OCI-LY3 (cell line): ENCODE results near the gene CLEC2L.
A peak's percentile ranks its signal among the peaks of the same experiment; 100 is the strongest.

ENCODE experiments used
- H2AFZ ChIP-seq: fragments of 200-600, 300-600 bp; shearing (Covaris generic); 2 replicates; pipeline ENCODE4 v1.6.0; 2014; ENCODE audit warnings: antibody characterized with exemption, low read depth, low read length
- H3K27ac ChIP-seq: fragments of 200-600, 300-600 bp; sonication (generic); 2 replicates; pipeline ENCODE4 v1.5.1; 2014; ENCODE audit warnings: mild to moderate bottlenecking, low read length, moderate library complexity, mixed read lengths
- H3K27me3 ChIP-seq: fragments of 200-600, 300-600 bp; sonication (generic); 2 replicates; pipeline ENCODE4 v1.6.1; 2014; ENCODE audit warnings: low read depth, low read length, mixed read lengths
- H3K36me3 ChIP-seq: fragments of 200-600, 300-600 bp; sonication (generic); replicated peaks from 2 replicates; pipeline ENCODE3; 2014; ENCODE audit warnings: low read depth, low read length, mixed read lengths
- H3K4me1 ChIP-seq: fragments of 300-600, 200-600 bp; sonication (generic); 2 replicates; pipeline ENCODE4 v1.6.1; 2014; ENCODE audit warnings: low read length, mixed read lengths
- H3K4me2 ChIP-seq: fragments of 200-600, 300-600 bp; sonication (generic); 2 replicates; pipeline ENCODE4 v1.6.1; 2014; ENCODE audit warnings: low read length, mixed read lengths
- H3K4me3 ChIP-seq: fragments of 300-600, 200-600 bp; sonication (generic); 2 replicates; pipeline ENCODE4 v1.5.1; 2014; ENCODE audit warnings: antibody characterized with exemption, mild to moderate bottlenecking, low read length, moderate library complexity
- H3K79me2 ChIP-seq: fragments of 300-600, 200-600 bp; shearing (Covaris generic); 2 replicates; pipeline ENCODE4 v1.6.1; 2014; ENCODE audit warnings: mild to moderate bottlenecking, low read length, mixed read lengths
- H3K9ac ChIP-seq: fragments of 300-600, 200-600 bp; shearing (Covaris generic); 2 replicates; pipeline ENCODE4 v1.6.0; 2014; ENCODE audit warnings: mild to moderate bottlenecking, low read length, moderate library complexity
- H3K9me3 ChIP-seq: fragments of 200-600, 300-600 bp; shearing (Covaris generic); 2 replicates; pipeline ENCODE4 v1.6.1; 2014; ENCODE audit warnings: low read length, mixed read lengths; ENCODE audit not compliant: insufficient read depth
- H4K20me1 ChIP-seq: fragments of 200-600, 300-600 bp; sonication (generic); 2 replicates; pipeline ENCODE4 v1.6.1; 2016; ENCODE audit warnings: low read length, mixed read lengths; ENCODE audit not compliant: insufficient read depth
- EZH2phosphoT487 ChIP-seq: fragments of 200-600 bp; shearing (Covaris generic); IDR thresholded peaks from 2 replicates; pipeline ENCODE4 v1.6.1; 2018; ENCODE audit warnings: antibody characterized with exemption, mixed run types, low read depth
- TF ChIP-seq, protein P1 (sequence below): fragments of 200-600, 300-600 bp; sonication (generic); IDR thresholded peaks from 2 replicates; pipeline ENCODE4 v1.5.1; 2014; ENCODE audit warnings: antibody characterized with exemption, low read length, low read depth

CLEC2L gene

DNA sequence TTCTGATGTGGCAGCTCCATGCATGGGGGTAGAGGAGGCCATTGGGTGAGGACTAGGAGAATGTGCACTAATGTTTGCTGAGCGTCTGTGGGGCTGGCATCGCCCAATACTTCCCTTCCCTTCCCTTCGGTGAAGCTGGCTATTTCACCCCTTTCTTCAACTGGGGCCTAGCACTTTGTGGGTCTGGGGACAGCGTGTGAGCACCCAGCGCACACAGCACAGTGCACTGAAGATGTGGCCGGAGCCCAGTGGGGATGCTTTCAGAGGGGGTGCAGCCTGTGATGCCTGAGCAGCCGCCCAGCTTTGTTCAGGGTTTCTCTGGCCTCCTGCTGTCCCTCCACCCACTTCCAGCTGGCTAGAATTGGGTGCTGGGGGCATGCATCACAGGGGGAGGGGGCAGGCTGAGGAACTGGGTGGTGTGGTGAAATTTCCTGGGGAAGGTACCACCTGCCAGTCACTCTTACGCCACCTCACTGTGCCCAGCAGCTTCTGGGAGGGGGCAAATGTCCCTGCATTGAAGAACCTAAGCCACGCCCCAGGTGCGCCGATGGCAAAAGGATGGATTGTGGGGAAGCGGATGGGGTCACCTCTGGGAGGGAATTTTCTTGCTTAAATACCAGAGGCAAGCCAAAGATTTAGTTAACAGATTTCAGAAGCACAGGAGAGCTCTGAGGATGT, 45.5 kb downstream of the CLEC2L start:
- Histone ChIP-seq H3K36me3 (no peaks in the 10 kb centered on the region), H2AFZ (no peak overlapping the region), H3K4me1 (no peaks in the 10 kb centered on the region), H3K79me2 (no peaks in the 10 kb centered on the region), H3K9ac (no peak overlapping the region), H4K20me1 (no peaks in the 10 kb centered on the region), H3K27me3 (peaks cover 8% of the 10 kb centered on the region; the same call in 1 of the 2 replicates), H3K27ac (no peak overlapping the region), H3K9me3 (no peaks in the 10 kb centered on the region), H3K4me2 (no peak overlapping the region), H3K4me3 (no peak overlapping the region)
- TF ChIP-seq, protein P1, sequence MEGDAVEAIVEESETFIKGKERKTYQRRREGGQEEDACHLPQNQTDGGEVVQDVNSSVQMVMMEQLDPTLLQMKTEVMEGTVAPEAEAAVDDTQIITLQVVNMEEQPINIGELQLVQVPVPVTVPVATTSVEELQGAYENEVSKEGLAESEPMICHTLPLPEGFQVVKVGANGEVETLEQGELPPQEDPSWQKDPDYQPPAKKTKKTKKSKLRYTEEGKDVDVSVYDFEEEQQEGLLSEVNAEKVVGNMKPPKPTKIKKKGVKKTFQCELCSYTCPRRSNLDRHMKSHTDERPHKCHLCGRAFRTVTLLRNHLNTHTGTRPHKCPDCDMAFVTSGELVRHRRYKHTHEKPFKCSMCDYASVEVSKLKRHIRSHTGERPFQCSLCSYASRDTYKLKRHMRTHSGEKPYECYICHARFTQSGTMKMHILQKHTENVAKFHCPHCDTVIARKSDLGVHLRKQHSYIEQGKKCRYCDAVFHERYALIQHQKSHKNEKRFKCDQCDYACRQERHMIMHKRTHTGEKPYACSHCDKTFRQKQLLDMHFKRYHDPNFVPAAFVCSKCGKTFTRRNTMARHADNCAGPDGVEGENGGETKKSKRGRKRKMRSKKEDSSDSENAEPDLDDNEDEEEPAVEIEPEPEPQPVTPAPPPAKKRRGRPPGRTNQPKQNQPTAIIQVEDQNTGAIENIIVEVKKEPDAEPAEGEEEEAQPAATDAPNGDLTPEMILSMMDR, result no peak
- no peak for TF ChIP-seq EZH2phosphoT487

DNA sequence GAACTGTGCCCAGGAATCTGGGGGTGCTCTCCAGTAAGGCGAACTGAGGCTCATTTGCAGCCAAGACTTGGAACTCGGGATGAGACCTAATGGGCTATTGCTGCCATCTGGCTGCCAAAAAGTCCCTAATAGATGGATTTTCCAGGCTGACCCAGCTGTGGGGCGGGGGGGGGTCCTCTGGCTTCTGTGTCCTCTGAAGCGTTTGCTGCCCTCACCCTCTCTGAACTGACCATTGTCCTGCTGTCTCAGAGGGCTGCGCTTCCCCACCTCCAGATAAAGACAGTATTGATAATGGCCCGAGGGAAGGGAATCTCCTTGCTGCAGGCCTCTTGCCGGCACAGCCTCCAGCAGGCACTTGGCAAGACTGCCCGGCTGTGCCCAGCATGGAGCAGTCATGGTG, 46.6 kb downstream of the CLEC2L start:
- H4K20me1 ChIP-seq, result no peaks in the 10 kb centered on the region
- TF ChIP-seq EZH2phosphoT487, result no peak
- TF ChIP-seq, protein P1, result peak; percentile 22; the same call in 1 of the 2 replicates
- H3K79me2 ChIP-seq, result no peaks in the 10 kb centered on the region
- no peaks in the 10 kb centered on the region for H3K4me1 ChIP-seq
- no peak overlapping the region for H3K9ac ChIP-seq
- H3K4me2 ChIP-seq, result no peak overlapping the region
- H3K27me3 ChIP-seq, result peaks cover 5% of the 10 kb centered on the region; the same call in 1 of the 2 replicates
- no peaks in the 10 kb centered on the region for H3K9me3 ChIP-seq
- H2AFZ ChIP-seq, result no peak overlapping the region
- H3K4me3 ChIP-seq, result no peak overlapping the region
- H3K27ac ChIP-seq, result no peak overlapping the region
- H3K36me3 ChIP-seq, result no peaks in the 10 kb centered on the region

DNA sequence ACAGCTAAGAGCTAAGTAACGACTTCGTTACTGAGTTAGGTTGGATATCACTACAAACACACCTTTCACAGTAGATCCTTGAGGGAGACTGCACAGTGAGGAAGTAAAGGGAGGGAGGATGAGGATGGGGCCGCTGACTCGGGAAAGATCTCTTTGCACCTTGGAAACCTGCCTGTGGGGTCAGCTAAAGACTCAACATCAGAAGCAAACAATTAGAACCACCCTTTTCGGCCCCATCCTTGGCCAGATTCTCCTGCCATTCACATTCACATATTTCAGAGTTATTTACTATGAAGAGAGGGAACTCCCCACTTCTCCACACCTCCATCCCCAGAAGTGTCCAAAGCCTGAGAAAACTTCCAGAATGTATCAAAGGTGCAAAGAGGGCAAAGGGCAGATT, 47.1 kb downstream of the CLEC2L start:
- Histone ChIP-seq H3K27me3 (peaks cover 5% of the 10 kb centered on the region; the same call in 1 of the 2 replicates), H3K4me2 (no peak overlapping the region), H3K36me3 (no peaks in the 10 kb centered on the region), H3K4me1 (no peaks in the 10 kb centered on the region), H3K9ac (no peak overlapping the region), H4K20me1 (no peaks in the 10 kb centered on the region), H3K9me3 (no peaks in the 10 kb centered on the region), H2AFZ (no peak overlapping the region), H3K27ac (no peak overlapping the region), H3K4me3 (no peak overlapping the region), H3K79me2 (no peaks in the 10 kb centered on the region)
- no peak for TF ChIP-seq EZH2phosphoT487
- TF ChIP-seq, protein P1, result no peak

DNA sequence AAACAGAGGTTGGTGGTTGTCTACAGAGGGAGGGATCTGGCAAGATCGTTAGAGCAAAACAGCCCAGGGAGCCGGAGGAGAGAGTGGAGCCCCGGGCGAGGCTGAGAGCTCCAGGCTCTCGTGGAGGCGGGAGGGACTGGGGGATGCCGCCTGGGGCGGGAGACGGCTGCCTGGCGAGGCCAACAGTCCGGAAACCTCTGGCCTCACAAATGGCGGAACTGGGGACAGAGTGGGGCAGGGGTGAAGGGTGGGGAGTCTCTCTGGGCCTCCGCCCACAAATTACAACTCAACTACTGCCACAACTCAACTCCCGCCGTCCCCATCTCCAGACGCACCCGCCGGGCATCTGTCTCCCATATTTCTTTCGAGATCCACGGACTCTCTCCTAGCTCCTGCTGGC, 47.7 kb downstream of the CLEC2L start:
- H3K4me3 ChIP-seq, result no peak overlapping the region
- peaks cover under 1% of the 10 kb centered on the region; the same call in 1 of the 2 replicates for H3K27me3 ChIP-seq
- no peak for TF ChIP-seq EZH2phosphoT487
- TF ChIP-seq, protein P1, result no peak
- H4K20me1 ChIP-seq, result no peaks in the 10 kb centered on the region
- H3K36me3 ChIP-seq, result no peaks in the 10 kb centered on the region
- no peaks in the 10 kb centered on the region for H3K9me3 ChIP-seq
- H3K27ac ChIP-seq, result no peak overlapping the region
- no peak overlapping the region for H3K4me2 ChIP-seq
- H2AFZ ChIP-seq, result no peak overlapping the region
- no peak overlapping the region for H3K9ac ChIP-seq
- no peaks in the 10 kb centered on the region for H3K4me1 ChIP-seq
- H3K79me2 ChIP-seq, result no peaks in the 10 kb centered on the region
